COLO668 (cell line): ENCODE measurements around the gene DIS3L2.
"Not testable (repeated sequence)": the region's sequence is repeated elsewhere in the genome, so short reads cannot be mapped to it uniquely, and the experiment has no call there.

Source experiments
- DNase-seq: peaks from one replicate; lab custom pipeline; 2025; ENCODE audit not compliant: unreplicated experiment; lab: John Stamatoyannopoulos, UW

DIS3L2 gene

DNA sequence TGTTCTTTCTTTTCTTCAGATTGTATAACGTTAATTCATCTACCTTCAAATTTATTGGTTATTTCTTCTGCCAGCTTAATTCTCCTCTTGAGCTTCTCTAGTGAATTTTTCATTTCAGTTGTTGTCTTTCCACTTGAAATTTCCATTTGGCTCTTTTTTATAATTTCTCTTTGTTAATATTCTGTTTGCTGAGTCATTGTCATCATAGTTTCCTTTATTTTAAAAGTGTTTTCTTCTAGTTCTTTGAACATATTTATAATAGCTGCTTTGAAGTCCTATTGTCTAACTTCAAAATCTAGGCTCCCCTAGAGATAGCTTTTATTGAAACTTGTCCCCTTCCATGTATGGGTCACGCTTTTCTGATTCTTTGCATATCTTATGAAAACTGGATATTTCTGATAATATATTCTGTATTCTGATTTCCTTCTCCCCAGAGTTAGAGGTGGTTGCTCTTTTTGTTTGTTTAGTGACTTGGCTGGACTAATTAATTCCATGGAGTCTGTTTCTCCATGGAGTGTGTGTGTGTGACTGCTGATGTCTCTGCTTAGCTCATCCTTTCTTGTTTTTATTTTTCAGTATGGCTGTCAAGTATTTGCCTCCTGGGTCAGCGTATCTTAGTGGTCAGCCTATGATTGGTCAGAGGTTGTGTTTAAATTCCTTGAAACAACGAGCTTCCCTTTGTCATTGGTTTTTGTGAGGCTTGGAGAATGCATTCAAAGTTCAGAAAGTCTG, 47.6 kb downstream of the DIS3L2 start:
- no peak for DNase-seq

DNA sequence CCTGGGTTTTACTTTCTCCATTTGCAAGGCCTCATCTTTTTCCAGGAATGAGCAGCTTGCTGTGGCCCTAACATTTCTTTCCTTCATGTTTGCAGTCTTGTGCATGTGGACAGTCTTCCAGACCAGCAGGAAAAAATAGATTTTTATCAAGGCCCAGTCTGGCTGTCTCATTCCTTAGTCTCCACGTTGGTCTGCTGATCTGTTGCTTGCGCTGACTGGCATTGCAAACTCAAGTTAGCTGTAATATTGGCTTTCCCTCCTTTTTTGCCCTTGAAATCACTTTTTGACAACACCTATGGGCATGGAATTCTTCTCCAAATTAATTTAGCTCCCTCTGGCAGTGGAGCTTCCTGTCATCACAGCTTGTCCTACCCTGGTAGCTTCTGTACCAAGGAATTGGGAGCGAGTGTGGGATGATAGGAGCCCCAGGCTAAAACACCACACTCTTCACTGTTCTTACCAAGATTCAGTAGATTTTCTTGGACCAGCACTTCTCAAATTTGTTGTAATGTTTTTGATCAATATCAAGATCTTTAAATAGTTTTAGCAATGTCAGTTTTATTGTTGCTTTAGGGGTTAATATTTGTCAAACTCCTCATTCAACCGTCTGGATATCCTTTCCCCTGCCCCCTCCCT, 48.2 kb downstream of the DIS3L2 start:
- no peak for DNase-seq

DNA sequence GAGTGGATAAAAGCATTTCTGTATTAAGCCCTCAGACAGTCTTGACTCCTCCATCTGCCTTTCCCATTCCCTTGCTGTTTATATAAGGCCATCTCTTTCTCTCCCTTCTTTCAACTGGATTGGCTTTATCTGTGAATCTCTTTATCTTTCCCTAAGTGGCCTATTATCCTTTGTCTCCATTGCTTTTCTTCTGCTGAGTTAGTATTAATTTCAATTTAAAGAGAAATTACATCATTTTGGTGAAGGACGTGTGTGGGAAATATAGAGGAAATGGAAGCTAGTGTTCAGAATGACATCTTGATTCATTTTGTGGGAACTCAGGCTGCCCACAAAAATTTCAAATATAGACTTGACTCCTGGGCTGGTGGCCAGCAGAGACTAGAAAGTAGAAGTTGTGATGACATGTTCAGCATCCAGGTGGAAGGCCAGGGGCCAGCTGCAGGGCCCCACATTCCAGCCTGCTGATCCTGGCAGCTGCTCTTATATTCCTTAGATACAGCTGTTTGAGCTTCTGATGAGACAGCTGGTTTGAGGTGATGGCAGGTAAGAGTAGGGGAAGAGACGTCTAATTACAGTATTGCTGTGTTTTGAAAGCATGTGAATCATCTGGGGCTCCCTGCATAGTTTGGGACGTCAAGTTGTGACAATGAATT, 52.3 kb downstream of the DIS3L2 start:
- no peak for DNase-seq

DNA sequence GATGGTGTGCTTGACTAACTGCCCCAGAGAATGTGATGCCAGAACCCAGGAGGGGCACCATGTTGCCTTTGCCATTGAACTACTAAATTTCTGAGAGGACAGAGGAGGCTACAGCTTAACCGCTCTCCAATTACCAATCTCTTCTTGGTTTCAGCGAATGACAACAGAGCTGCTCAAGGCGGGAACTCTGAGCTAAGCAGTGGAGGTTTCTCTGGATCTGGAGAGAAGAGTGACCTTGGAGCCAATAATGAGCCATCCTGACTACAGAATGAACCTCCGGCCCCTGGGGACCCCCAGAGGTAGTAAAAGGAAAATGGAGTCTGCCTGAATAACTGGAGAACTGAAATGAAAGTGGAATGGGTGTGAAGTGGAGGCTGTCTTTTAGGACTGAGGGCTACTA, 53.2 kb downstream of the DIS3L2 start:
- no peak for DNase-seq

DNA sequence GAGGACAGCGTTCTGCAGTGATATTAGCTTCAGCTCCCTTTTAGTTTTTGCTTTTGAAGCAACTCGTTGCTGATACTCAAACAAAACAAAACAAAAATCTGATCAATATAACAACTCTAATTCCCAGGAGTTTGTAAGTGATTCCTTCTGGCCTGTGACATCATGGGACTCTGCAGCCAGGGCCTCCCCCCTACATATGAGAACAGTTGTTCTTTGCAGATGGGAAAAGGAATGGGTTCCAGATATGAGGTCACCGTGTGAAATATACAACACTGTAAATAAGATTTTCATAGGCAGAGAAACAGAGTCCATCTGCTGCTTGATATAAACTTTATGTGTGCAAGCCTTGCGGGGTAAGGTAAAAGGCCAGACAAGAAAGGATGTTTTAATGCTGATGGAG, 56.7 kb downstream of the DIS3L2 start:
- no peak for DNase-seq

DNA sequence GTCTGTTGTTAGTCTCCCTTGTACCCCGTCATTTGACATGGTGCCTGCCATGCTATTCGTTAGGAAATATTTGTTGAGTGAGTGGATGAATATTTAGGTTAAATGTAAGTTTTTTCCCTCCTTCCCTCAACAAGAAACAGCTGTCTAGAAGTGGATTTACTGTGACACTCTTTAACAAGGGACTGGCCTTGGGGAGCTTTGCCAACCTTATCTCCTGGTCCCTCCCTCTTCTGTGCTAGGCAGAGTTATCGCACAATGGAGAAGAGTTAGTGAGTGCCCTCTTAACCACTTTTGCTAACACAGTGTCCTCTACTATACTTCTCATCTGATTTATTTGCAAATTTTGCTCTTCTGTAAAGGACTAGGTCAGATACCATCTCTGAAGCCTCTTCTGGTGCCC, 61.2 kb downstream of the DIS3L2 start:
- DNase-seq = no peak

DNA sequence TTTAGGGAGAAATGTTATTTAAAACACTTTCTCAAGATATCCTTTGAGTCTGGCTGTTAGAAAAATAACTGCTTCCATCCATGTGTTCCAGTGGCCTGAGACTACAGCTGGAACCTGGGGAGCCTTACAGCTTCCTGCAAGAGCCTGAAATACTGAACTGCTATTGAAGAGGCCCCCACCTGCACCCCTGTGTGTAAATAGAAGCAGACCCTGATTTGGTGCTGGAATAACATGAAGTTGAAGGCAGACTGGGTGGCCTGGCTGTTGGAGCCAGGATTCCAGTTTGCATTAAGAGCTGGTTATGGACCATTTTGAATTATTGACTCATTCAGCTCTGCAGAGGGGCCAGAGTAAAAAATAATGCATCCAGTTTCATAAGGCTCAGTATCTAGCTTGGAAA, 61.9 kb downstream of the DIS3L2 start:
- DNase-seq = no peak

DNA sequence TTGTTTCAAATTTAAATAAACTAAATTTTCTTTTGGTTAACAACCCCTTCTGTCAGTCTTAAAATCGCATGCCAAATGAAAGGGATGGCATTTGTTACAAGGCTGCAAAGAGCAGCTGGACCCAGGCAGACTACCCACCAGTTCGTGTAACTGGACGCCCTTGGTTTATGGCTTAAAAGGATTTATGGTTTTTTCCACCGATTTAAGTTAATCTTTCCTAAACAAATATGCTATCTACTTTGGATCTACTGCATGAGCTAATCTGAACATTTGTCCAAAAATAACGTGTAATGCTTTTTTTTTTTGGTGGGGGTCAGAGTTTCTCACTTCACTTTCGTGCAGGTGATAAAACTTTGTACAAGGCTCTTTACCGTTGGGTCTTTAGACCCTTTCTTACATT, 62.9 kb downstream of the DIS3L2 start:
- no peak for DNase-seq

DNA sequence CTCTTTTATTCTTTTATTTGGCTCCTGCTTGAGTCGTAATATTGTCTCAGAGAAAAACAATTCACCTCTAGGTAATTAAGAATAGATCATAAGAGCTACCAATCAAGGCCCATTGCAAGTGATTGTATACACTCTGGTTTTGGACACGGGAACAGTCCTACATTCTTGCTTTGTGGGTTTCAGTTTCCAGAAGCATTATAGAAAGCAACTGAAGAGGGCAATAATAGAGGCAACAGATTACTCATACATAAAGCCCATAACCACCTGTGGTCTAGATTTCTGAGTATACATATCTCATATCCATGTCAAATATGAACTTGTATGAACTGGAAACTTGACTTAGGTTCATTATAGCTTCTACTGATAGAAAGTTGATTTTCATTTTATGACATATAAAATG, 65.4 kb downstream of the DIS3L2 start:
- no peak for DNase-seq

DNA sequence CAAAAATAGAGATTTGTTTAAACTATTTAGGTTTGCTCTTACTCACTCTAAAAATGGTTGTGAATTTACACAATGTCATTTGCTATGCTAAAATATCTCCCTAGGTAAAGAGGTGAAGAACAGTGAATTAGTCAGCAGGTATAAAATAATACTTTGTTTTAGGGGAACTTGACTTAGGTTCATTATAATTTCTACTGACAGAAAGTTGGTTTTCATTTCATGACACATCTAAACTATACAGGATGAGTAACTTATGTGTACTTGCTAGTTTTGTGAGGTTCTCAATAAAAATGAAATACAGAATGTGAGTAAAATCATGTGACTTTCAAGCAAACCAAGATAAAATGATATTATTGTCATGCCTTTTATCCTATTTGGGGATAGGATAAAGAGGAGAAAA, 66.0 kb downstream of the DIS3L2 start:
- no peak for DNase-seq

DNA sequence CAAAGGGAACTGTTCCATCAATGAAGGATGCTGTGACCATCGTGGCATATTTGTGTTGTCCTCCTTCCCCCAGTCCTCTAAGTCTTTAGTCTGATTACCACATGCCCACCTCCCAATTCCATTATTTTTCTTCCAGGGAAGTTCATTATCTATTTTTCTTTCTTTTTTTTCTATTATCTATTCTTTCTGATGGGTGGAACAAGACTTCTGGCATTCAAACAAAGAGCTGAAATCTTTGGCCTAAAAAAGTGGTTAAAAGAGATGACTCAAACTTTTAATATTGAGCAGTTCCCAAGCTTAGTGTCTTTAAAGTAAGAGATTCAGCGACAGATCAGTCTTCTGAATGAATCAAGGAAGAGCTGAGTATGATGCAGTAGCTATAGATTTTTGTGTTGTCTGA, 66.6 kb downstream of the DIS3L2 start:
- DNase-seq = no peak

DNA sequence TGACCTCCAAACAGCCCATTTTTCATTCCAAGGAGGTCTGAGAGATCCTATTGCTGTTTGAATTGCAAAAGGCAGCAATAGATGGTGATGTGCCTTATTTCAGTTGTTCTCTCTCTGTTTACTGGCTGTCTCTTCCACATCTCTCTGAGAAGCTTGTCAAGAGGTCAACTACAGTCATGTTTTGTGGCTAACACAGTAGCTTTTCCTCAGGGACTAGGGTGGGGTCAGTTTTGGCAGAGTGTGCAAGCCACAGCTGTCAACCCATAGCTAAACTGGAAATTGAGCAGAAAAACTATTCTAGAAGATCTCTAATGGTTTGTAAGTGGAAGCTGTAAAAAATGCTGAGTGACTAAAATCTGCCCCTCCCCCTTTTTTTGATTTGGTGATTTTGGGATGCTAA, 67.1 kb downstream of the DIS3L2 start:
- no peak for DNase-seq

DNA sequence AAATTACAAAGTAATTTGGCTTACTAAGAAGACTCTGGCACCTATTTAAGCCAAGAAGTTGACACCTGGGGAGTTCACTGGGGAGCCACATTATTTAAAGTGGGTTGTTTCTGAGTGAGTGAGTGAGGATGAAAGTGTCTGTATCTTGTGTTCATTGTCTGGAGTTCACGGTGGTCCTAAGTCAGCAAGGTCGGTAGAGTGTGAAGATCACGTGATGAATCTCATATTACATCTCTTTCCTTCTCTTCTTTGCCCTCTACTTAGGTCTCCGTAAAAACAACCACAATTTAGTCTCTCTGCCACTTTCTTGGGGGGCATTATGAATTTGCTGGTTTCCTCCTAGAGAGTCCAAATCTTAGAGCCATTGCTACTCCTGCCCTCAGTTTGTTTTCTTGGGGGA, 67.8 kb downstream of the DIS3L2 start:
- DNase-seq = no peak

DNA sequence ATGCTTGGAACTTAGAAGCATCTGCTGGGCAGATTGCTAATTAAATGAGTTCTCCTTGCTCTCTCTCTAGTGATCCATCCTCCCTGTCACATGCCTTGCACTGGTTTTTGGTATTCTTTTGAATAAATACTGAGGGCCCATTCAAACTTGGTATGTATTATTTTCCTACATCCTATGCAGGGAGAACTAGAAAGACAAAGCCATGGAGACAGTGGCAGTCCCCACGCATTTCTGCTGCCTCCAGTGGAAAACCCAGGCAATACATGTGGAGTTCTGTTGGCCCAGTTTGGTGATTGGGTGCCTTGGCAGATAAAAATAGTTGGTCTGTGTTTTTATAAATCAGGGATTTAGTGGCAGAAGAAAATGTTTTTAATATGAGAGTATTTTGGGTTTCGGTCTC, 68.7 kb downstream of the DIS3L2 start:
- DNase-seq = no peak

DNA sequence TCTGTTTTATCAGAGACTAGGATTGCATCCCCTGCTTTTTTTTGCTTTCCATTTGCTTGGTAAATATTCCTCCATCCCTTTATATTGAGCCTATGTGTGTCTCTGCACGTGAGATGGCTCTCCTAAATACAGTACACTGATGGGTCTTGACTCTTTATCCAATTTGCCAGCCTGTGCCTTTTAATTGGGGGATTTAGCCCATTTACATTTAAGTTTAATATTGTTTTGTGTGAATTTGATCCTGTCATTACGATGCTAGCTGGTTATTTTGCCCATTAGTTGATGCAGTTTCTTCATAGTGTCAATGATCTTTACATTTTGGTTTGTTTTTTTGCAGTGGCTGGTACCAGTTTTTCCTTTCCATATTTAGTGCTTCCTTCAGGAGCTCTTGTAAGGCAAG, 73.8 kb downstream of the DIS3L2 start:
- DNase-seq = not testable (repeated sequence)

DNA sequence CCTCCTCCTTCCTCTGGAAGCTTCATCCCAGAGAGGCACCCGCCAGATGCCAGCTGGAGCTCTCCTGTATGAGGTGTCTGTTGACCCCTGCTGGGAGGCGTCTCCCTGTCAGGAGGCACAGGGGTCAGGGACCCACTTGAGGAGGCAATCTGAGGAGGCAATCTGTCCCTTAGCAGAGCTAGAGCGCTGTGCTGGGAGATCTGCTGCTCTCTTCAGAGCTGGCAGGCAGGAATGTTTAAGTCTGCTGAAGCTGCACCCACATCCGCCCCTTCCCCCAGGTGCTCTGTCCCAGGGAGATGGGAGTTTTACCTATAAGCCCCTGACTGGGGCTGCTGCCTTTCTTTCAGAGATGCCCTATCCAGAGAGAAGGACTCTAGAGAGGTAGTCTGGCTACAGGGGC, 75.4 kb downstream of the DIS3L2 start:
- not testable (repeated sequence) for DNase-seq

DNA sequence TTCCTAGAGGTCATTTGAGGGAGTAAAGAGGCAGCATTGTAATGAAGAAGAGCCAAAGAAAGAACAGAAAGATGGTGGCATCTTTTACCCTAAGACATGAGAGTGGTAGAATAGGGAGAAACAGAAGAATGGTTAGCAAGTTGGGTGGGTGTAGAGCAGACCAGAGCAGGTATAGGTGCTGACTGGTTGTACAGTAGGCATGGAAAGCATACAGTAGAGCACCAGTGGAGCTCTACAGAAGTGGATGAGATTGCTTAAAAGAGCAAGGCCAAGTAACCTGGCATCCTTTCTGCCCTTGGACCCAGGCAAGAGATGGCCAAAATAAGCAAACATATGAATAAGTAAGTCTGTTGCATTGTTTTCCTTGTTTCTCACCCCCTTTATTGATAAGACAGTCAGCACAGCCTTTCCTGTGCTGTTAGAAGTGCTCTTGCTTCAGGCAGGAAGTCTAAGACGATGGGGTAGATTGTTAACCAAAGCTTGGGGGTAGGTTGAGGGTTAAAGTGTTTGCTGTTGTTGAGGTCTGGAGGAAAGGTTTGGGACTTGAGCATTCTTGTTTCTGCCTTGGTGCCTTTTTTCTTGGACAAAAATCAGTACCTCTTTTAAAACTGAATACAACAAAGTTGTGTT, 76.9 kb downstream of the DIS3L2 start:
- DNase-seq = no peak

DNA sequence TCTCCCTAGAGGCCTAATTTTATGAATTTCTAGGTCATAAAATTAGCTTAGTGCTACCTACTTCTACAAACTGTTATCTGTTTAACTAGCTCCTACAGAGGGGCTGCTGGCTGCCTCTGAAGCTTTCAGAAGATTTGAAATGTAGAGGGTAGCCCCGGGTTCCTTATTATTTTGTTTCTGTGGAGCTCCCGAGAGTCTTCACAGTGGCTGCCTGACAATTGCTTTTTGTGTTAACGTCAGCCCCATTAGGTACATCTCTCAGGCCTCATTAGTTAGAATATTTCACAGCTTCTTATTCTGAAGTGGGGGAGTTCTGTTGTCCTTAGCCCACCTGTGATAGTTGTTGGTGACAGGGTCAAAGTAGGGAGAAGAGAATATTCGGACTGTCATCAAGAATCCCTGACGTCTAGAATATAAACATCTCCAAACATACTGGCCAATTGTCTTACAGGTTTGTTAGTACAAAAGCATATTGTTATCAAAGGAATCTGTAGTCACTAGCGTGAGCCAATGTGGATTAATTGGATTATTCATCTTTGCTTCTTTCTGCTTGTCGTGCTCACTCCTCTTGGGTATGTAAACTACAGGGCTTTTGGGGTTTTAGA, 77.5 kb downstream of the DIS3L2 start:
- DNase-seq = no peak

DNA sequence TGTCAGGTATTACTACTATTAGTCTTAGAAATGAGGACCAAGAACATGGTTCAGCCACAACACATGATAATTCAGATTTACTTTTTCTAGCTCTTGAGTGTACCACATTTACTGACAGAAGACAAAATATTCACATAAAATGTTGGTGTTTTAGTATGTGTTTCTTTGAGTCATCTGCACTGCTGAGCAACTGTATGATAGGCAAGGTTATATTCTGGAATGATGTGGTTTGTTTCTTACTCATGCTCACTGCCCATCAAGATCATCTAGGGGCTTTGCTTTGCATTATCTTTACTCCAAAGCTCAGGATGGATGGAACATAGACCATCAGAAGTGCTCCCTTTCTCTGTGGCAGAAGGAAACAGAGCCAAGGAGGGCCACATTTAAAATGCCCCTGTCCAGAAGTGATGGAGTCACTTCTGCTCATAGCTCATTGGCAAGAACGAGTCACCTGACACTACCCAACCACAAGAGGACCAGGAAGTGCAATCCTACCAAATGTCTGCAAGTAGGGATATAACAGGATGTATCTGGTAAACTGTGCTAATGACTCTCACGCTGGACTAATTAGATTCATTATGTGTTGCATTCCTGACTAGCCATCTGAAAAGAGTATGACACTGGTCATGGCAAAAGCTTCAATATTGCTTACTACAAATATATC, 81.5 kb downstream of the DIS3L2 start:
- DNase-seq = no peak

DNA sequence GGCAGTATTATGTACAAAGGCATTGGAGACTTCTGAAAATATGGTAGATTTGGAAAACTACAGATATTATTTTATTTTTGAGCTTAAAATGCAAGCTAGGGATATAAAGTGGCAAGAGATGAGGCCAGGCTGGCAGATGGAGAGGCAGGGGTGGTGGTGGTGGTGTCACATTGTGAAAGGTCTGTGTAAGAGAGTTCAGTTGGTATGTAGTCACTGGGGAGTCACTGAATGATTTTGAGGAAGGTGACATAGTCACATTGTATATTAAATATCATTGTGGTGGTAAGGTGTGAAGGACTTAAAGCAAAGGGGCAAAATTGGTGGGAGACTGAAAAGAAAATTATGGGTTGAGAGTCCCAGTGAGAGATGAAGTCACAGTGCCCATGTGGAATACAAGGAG, 82.5 kb downstream of the DIS3L2 start:
- no peak for DNase-seq

DNA sequence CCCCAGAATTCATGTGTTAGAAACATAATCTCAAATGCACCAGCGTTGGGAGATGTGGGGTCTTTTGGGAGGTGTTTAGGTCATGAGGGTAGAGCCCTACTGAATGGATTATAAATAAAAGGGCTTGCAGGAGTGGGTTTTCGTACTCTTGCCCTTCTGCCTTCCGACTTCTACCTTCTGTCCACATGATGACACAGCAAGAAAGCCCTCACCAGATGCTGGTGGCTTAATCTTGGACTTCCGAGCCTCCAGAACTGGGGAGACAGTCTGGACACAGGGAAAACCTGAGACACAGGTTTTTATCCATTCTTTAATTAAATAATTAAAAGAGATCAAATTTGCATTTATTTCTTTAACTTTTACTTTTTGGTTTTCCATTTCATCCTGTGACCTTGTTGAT, 87.8 kb downstream of the DIS3L2 start:
- no peak for DNase-seq
